Activated B cell treated with CpG ODN at 0.5 μM for 24 hours (primary cell): Measurements from ENCODE around the gene MECP2. TPM values are rescaled to one million over a fixed set of nuclear protein-coding genes. Genes with fewer than 3 reads are reported as not detected.
A peak's percentile ranks its signal among the peaks of the same experiment; 100 is the strongest.

ENCODE experiments used
- ATAC-seq: fragments of 200-7000 bp; cut with Tn5 transposase; one replicate; pipeline ENCODE4 v1.10.0; 2021; ENCODE audit warnings: low read depth, mild to moderate bottlenecking, moderate library complexity
- CTCF ChIA-PET: fragments of 350-600 bp; sonication (Branson Sonifier 250); formaldehyde crosslinking; loops from one replicate; lab custom pipeline; 2021; ENCODE audit warnings: antibody characterized with exemption; lab: Charles Lee
- POLR2A ChIA-PET: fragments of 350-600 bp; sonication (Branson Sonifier 250); formaldehyde crosslinking; loops from one replicate; lab custom pipeline; 2021; ENCODE audit warnings: antibody characterized with exemption; lab: Charles Lee
- DNase-seq: peaks from one replicate; pipeline ENCODE4 v3.0.0; 2022
- H3K27ac Mint-ChIP-seq: one replicate; pipeline ENCODE4 v1.8.0; 2020; ENCODE audit warnings: mixed read lengths
- H3K27me3 Mint-ChIP-seq: one replicate; pipeline ENCODE4 v1.8.0; 2021; ENCODE audit warnings: mixed read lengths
- H3K36me3 Mint-ChIP-seq: one replicate; pipeline ENCODE4 v1.8.0; 2021; ENCODE audit warnings: low read depth, mixed read lengths
- H3K4me1 Mint-ChIP-seq: one replicate; pipeline ENCODE4 v1.8.0; 2021; ENCODE audit warnings: mixed read lengths
- H3K4me3 Mint-ChIP-seq: one replicate; pipeline ENCODE4 v1.8.0; 2020; ENCODE audit warnings: mild to moderate bottlenecking, mixed read lengths
- H3K9me3 Mint-ChIP-seq: one replicate; pipeline ENCODE4 v1.8.0; 2020; ENCODE audit warnings: mixed read lengths
- intact Hi-C: fragments of 100-400 bp; cut with micrococcal nuclease; formaldehyde crosslinking; loops from one replicate; pipeline ENCODE4 v1.15.1; 2024
- total RNA-seq: library from RNA; stranded (reverse); gene quantifications from 2 replicates; pipeline ENCODE4 v1.2.3, GENCODE V29; 2022
- TF ChIP-seq, protein P1 (sequence below): fragments of 200-600 bp; IDR thresholded peaks from one replicate; pipeline ENCODE4 v1.8.0; 2022; ENCODE audit warnings: antibody characterized with exemption, mild to moderate bottlenecking

The MECP2 gene
- total RNA-seq, 1 donor from 2014 or later, result 69.0 TPM

DNA sequence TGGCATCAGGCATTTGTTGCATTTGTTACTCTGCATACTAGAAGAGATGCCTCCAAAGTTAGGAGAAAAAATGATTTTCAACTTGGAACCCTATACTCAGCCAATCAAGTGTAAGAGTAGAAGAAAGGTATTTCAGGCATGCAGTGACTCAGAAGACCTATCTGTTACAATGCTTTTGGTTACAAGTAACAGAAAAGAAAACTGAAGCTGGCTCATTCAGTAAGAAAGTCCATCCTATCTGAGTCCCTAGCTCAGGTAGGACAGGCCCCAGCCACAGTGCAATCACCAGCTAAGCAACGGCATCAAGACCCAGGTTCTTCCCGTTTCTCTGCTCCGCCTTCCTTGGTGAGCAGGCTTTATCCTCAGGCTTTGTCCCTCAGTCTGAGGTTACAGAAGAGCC, 23.3 kb downstream of the MECP2 start:
- H3K36me3 Mint-ChIP-seq, result peaks cover 26% of the 10 kb centered on the region
- no peaks in the 10 kb centered on the region for H3K9me3 Mint-ChIP-seq
- no peak overlapping the region for H3K27ac Mint-ChIP-seq
- no peaks in the 10 kb centered on the region for H3K27me3 Mint-ChIP-seq
- DNase-seq (no peak), ATAC-seq (no peak)
- POLR2A ChIA-PET, result no interaction called here
- intact Hi-C loops, result no loop called here
- CTCF ChIA-PET, result no interaction called here
- TF ChIP-seq, protein P1, sequence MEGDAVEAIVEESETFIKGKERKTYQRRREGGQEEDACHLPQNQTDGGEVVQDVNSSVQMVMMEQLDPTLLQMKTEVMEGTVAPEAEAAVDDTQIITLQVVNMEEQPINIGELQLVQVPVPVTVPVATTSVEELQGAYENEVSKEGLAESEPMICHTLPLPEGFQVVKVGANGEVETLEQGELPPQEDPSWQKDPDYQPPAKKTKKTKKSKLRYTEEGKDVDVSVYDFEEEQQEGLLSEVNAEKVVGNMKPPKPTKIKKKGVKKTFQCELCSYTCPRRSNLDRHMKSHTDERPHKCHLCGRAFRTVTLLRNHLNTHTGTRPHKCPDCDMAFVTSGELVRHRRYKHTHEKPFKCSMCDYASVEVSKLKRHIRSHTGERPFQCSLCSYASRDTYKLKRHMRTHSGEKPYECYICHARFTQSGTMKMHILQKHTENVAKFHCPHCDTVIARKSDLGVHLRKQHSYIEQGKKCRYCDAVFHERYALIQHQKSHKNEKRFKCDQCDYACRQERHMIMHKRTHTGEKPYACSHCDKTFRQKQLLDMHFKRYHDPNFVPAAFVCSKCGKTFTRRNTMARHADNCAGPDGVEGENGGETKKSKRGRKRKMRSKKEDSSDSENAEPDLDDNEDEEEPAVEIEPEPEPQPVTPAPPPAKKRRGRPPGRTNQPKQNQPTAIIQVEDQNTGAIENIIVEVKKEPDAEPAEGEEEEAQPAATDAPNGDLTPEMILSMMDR, result no peak
- H3K4me1 Mint-ChIP-seq, result peaks cover 42% of the 10 kb centered on the region
- H3K4me3 Mint-ChIP-seq, result no peak overlapping the region

DNA sequence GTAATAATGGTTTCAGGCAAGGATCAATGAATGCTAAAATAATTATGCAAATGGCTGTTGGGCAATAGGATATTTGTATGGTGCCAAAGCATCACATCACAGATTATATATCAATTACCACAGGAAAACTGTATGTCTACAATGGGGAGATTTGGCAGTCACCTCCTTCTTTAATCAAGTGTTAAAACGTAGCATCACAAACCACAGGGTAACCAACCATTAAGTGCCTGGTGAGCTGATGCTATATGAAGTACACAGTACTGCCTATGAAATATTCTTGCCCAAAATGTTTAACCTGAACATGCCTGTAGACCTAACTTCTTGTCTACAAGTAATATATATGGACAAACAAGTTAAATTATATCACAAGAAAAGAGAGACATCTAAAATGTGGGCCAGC, 25.3 kb downstream of the MECP2 start:
- DNase-seq, result no peak
- no peaks in the 10 kb centered on the region for H3K27me3 Mint-ChIP-seq
- TF ChIP-seq, protein P1, result no peak
- ATAC-seq, result no peak
- CTCF ChIA-PET, result no interaction called here
- H3K27ac Mint-ChIP-seq, result no peak overlapping the region
- H3K36me3 Mint-ChIP-seq, result peaks cover 19% of the 10 kb centered on the region
- POLR2A ChIA-PET, result no interaction called here
- intact Hi-C loops, result no loop called here
- no peak overlapping the region for H3K4me3 Mint-ChIP-seq
- H3K4me1 Mint-ChIP-seq, result peaks cover 49% of the 10 kb centered on the region
- H3K9me3 Mint-ChIP-seq, result no peaks in the 10 kb centered on the region

DNA sequence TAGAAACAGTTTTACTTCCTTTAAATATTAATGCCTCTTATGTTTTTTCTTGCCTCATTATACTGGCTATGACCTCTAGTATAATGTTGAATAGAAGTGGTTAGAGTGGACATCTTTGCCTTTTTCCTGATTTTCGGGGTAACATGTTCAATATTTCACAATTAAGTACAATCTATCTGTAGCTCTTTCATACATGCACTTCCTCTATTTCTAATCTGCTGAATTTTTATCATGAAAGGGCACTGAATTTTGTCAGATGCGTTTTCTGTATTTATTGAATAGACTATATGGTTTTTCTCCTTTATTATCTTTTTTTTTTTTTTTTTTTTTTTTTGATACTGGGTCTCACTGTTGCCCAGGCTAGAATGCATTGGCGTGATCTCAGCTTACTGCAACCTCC, 29.0 kb downstream of the MECP2 start:
- intact Hi-C loops, result loop anchor here (2.0 kb wide), 1 partner anchor 52 kb away; no protein-coding TSS in a partner anchor
- Mint-ChIP-seq H3K9me3 (no peaks in the 10 kb centered on the region), H3K27me3 (no peaks in the 10 kb centered on the region), H3K4me1 (peaks cover 49% of the 10 kb centered on the region), H3K27ac (no peak overlapping the region), H3K4me3 (no peak overlapping the region), H3K36me3 (peaks cover 15% of the 10 kb centered on the region)
- CTCF ChIA-PET, result no interaction called here
- POLR2A ChIA-PET, result interaction anchor here (0.8 kb wide), 1 partner anchor 61 kb away, joined by 12 read pairs; no protein-coding TSS in a partner anchor
- no peak for ATAC-seq
- TF ChIP-seq, protein P1, result no peak
- no peak for DNase-seq

DNA sequence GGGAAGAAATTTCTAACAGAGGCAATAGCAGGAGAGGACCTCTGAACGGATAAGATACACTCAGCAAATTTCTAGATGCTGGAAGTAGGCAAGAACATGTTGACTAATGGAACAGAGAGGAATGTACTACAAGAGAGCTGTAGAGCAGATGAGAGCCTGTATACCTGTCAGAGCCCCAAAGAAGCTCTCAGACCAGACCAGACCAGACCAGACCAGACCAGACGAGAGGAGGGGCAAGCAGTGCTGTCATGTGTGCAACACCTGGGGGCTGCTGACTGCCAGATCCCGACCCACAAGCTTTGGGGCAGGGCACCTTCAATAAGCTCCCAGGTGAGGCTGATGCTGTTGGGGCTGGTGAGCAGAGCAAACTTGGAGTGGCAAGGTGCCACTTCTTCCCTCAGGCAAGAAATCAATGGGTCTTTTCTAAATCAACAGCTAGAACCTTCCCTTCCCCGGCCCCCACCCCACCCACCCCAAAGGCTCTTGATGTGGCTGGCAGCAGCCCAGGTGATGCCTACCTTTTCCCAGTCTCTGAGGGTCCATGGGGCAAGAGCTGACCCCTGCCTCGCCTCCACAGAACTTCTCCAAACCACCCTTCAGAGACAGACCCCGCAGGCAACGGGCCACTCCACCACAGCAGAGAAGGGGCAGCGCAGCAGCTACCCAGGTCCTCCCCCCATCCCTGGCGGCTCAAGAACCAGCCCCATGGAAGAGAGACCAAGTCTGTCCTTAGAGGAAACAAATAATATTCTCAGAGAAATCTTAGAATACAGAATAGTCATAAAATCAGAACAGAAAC, 32.7 kb downstream of the MECP2 start:
- TF ChIP-seq, protein P1, result no peak
- Mint-ChIP-seq H3K36me3 (peaks cover 29% of the 10 kb centered on the region), H3K4me3 (no peak overlapping the region), H3K27ac (peak overlapping the region; percentile 38), H3K27me3 (no peaks in the 10 kb centered on the region), H3K4me1 (peaks cover 62% of the 10 kb centered on the region), H3K9me3 (no peaks in the 10 kb centered on the region)
- POLR2A ChIA-PET, result no interaction called here
- intact Hi-C loops, result loop anchor here (5.0 kb wide), 1 partner anchor 32 kb away; the partner anchor contains the start of gene MECP2
- CTCF ChIA-PET, result no interaction called here
- ATAC-seq (no peak), DNase-seq (no peak)

DNA sequence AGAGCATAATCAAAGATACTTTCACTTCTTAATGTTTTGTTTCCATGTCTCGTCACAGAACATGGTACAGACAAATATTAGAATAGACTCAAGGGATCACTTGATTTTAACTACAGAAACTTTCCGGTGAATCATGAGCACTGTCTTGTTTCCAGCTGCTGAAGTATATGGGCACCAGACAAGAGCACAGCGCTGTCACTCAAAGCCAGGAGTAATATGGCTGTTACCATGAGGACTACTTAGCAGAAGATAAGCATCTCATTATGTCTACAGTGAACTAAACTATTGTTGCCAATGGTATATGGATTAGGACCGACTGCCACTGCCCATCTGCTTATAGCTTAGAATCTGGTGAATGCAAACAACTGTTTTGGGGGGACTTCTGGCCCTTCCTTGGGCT, 34.3 kb downstream of the MECP2 start:
- intact Hi-C loops, result loop anchor here (5.0 kb wide), 1 partner anchor 34 kb away; the partner anchor contains the start of gene MECP2
- H3K9me3 Mint-ChIP-seq, result no peaks in the 10 kb centered on the region
- no peak for ATAC-seq
- no peak for DNase-seq
- no peaks in the 10 kb centered on the region for H3K27me3 Mint-ChIP-seq
- ChIA-PET CTCF (no interaction called here), POLR2A (no interaction called here)
- TF ChIP-seq, protein P1, result no peak
- H3K27ac Mint-ChIP-seq, result no peak overlapping the region
- peaks cover 34% of the 10 kb centered on the region for H3K36me3 Mint-ChIP-seq
- peaks cover 64% of the 10 kb centered on the region for H3K4me1 Mint-ChIP-seq
- no peak overlapping the region for H3K4me3 Mint-ChIP-seq
